ENCODE results near the gene RASA3.

RASA3 gene

DNA sequence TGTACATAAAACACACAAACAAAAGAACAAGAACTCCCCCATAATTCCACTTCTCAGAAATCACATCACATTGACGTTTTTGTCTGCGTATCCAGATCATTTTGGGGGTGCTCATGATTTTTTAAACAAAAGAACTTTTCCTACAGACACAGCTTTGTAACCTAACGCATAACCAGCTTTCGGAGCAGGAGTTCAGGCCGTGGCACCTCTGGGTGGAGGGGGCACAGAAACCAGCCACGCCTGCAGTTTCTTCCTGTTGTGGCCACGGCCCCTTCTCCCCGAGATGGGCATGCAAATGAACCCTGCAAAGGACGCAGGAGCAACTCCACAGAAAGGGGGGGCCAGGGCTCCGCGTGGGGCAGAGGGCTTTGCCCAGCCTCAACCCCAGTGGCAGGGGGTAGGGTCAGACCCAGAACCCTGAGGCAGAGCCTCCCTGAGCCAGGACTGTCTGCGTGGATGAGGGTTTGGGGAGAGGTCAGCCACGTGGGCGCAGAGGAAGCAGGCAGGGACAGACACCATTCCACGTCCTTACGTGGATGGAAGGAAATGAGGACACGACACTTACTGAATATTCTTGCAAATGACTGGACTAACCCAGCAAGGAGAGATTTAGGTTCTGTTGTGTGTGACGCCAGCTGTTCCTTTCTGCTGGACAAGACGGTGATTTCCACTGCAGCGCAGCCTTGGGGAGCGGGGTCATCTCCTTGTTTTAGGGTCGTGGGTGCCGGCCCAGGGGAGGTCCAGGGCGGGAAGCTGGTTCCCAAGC lies 64.4 kb downstream of the RASA3 start:
- no peak for TF ChIP-seq CTCF (IDR thresholded peaks at IDR 0.05; ENCODE audit: low read depth, low read length, missing control alignments)
- peak overlapping the region; percentile 5; the same call in 1 of the 2 replicates for H3K4me3 ChIP-seq (ENCODE audit: low read depth, low read length)
- peak; percentile 55 for DNase-seq (ENCODE audit: low read depth)

DNA sequence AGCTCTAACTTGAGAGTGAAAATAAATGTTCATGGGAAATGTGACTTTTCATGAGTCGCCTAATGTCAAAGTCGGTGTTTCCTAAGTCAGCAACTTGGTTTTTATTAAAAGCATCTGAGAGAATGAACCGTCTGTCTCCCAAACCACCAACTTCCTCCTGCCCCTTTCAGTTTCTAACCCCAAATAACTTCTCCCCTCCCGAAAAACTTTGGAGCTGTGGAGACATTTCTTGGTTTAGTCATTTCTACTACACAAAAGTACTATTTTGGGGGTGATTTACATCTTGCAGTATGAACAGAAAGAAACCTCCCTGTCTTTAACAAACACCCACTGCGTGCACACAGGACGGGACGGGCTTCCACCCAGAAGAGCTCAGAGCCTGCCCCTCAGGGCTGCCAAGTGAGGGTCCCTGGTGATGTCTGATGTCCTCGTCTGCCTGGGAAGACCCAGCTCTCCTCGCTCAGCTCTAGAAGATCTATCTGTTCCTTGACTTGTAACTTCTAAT lies 65.0 kb downstream of the RASA3 start:
- H3K4me3 ChIP-seq (ENCODE audit: low read depth, low read length) = peak overlapping the region; percentile 23; the same call in 1 of the 2 replicates
- TF ChIP-seq CTCF (IDR thresholded peaks at IDR 0.05; ENCODE audit: low read depth, low read length, missing control alignments) = no peak
- peak; percentile 95 for DNase-seq (ENCODE audit: low read depth)

- no peak for DNase-seq (ENCODE audit: low read depth)
- peak overlapping the region; percentile 23 for H3K4me3 ChIP-seq (ENCODE audit: low read depth, low read length)
- TF ChIP-seq CTCF (IDR thresholded peaks at IDR 0.05; ENCODE audit: low read depth, low read length, missing control alignments) = no peak
Observed at GRCh38 chr13:114066956-114067355, 65.5 kb downstream of the RASA3 start.

DNA sequence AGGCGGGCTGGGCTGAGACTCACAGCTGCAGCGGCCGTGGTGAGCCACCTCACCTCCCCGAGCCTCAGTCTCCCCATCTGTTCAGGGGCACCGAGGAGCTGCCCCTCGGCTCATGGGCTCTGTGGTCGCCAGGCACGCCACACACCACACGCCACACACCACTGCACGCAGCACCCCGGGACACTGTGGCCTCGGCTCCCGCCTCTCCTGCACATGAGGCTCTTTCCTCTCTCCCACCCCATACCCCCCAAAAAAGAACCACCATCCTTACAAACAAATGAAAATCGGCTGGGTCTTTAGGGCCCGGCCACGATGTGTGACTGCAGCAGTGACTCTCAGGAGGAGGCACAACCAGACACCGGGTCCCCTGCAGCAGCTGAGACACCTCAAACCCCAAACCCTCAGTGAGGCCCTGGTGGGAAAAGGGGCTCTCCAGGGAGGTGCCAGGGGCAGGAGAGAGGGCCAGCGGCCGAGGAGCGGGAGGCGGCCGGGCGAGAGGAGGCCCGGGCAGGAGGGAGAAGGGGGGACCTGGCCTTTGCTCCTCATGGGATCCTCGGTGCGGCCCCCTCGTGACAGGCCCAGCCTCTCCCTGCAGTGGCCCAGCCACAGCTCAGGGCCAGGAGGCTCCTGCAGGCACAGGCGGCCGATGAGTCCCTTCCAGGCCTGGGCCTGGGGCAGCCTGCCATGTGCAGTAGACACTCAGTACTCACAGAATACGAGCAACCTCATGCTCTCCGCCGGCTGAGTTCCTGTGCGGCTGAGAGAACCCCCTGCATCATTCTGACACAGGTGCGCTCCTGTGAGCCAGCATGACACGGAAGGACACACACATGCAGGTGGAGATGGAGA lies 66.3 kb downstream of the RASA3 start:
- DNase-seq (ENCODE audit: low read depth) = peak; percentile 39
- TF ChIP-seq CTCF (IDR thresholded peaks at IDR 0.05; ENCODE audit: low read depth, low read length, missing control alignments) = no peak
- peak overlapping the region; percentile 70 for H3K4me3 ChIP-seq (ENCODE audit: low read depth, low read length)

- no peak for TF ChIP-seq CTCF (IDR thresholded peaks at IDR 0.05; ENCODE audit: low read depth, low read length, missing control alignments)
- peak; percentile 47 for DNase-seq (ENCODE audit: low read depth)
- peak overlapping the region; percentile 70 for H3K4me3 ChIP-seq (ENCODE audit: low read depth, low read length)
Observed at GRCh38 chr13:114065141-114065925, 67.1 kb downstream of the RASA3 start.

GRCh38 chr13:114064450-114065140 lies 67.8 kb downstream of the RASA3 start:
- TF ChIP-seq CTCF (IDR thresholded peaks at IDR 0.05; ENCODE audit: low read depth, low read length, missing control alignments) = no peak
- H3K4me3 ChIP-seq (ENCODE audit: low read depth, low read length) = peak overlapping the region; percentile 70
- no peak for DNase-seq (ENCODE audit: low read depth)
